Cardiac fibroblast (primary cell): ENCODE data around the gene KCNQ5.
A peak's percentile ranks its signal among the peaks of the same experiment; 100 is the strongest.

Source experiments
- DNase-seq, 2 donors: peaks; one replicate each; pipeline versions ENCODE4 v3.0.0 to v3.0.0-alpha.2; 2010; ENCODE audit warnings: low read depth in 2 of 2
- H3K4me3 ChIP-seq, 2 donors: replicated peaks in 1 of 2; 1 replicate in 1 of 2; 2 replicates in 1 of 2; pipeline ENCODE4 v1.5.1; 2011; ENCODE audit warnings: low read depth in 2 of 2, low read length in 2 of 2, mild to moderate bottlenecking in 2 of 2, moderate library complexity in 1 of 2
- CTCF ChIP-seq: IDR thresholded peaks from one replicate; pipeline ENCODE4 v1.5.1; 2011; ENCODE audit warnings: low read depth, mild to moderate bottlenecking, low read length, inconsistent platforms

KCNQ5 gene

GRCh38 chr6:72741083-72741482, 119.2 kb downstream of the KCNQ5 start:
- H3K4me3 ChIP-seq = no peak overlapping the region
- TF ChIP-seq CTCF = no peak
- no peak for DNase-seq

- no peak for DNase-seq
- H3K4me3 ChIP-seq = no peak overlapping the region
- no peak for TF ChIP-seq CTCF
Observed at GRCh38 chr6:72742001-72742673, 120.3 kb downstream of the KCNQ5 start.

- no peak overlapping the region for H3K4me3 ChIP-seq
- TF ChIP-seq CTCF = no peak
- DNase-seq = peak in 1 of 2 donors; percentile 44
Observed at GRCh38 chr6:72746276-72746675, 124.4 kb downstream of the KCNQ5 start.

GRCh38 chr6:72748759-72749158, 126.9 kb downstream of the KCNQ5 start:
- DNase-seq = peak; percentile 76 to 91
- H3K4me3 ChIP-seq = no peak overlapping the region
- no peak for TF ChIP-seq CTCF

GRCh38 chr6:72755752-72756151, 133.9 kb downstream of the KCNQ5 start:
- no peak for DNase-seq
- no peak for TF ChIP-seq CTCF
- no peak overlapping the region for H3K4me3 ChIP-seq

GRCh38 chr6:72757048-72757447, 135.2 kb downstream of the KCNQ5 start:
- TF ChIP-seq CTCF = no peak
- no peak overlapping the region for H3K4me3 ChIP-seq
- no peak for DNase-seq

GRCh38 chr6:72757926-72758325, 136.1 kb downstream of the KCNQ5 start:
- no peak for TF ChIP-seq CTCF
- no peak overlapping the region for H3K4me3 ChIP-seq
- no peak for DNase-seq
